Measurements from ENCODE around the gene RUNX3. TPM values are rescaled to one million over a fixed set of nuclear protein-coding genes. Genes with fewer than 3 reads are reported as not detected.

The RUNX3 gene
- total RNA-seq, 4 donors from 2014 or later, result 0.26 to 1.7 (median 1.6) TPM; not detected in 1

GRCh38 chr1:24969596-24970398 is 39.7 kb upstream of the RUNX3 start:
- Histone ChIP-seq H3K27me3 (no peaks in the 10 kb centered on the region), H3K4me3 (no peak overlapping the region), H3K9me3 (no peaks in the 10 kb centered on the region), H3K36me3 (no peaks in the 10 kb centered on the region), H3K4me1 (no peaks in the 10 kb centered on the region), H3K27ac (no peak overlapping the region)
- no peak for TF ChIP-seq POLR2A (IDR thresholded peaks at IDR 0.05)
- DNase-seq, result no peak
- intact Hi-C loops (cut with DNase I; ENCODE audit: low total_unique reads), result no loop called here

GRCh38 chr1:24968941-24969585 is 39.0 kb upstream of the RUNX3 start:
- Histone ChIP-seq H3K9me3 (no peaks in the 10 kb centered on the region), H3K27ac (no peak overlapping the region), H3K27me3 (no peaks in the 10 kb centered on the region), H3K4me3 (no peak overlapping the region), H3K36me3 (no peaks in the 10 kb centered on the region), H3K4me1 (no peaks in the 10 kb centered on the region)
- intact Hi-C loops (cut with DNase I; ENCODE audit: low total_unique reads), result no loop called here
- no peak for DNase-seq
- TF ChIP-seq POLR2A (IDR thresholded peaks at IDR 0.05) (no peak), CTCF (IDR thresholded peaks at IDR 0.05) (no peak)

- H3K4me3 ChIP-seq, result no peak overlapping the region
- H3K36me3 ChIP-seq, result no peaks in the 10 kb centered on the region
- H3K27ac ChIP-seq, result no peak overlapping the region
- TF ChIP-seq POLR2A (IDR thresholded peaks at IDR 0.05) (no peak), CTCF (IDR thresholded peaks at IDR 0.05) (no peak)
- H3K4me1 ChIP-seq, result no peaks in the 10 kb centered on the region
- H3K27me3 ChIP-seq, result no peaks in the 10 kb centered on the region
- intact Hi-C loops (cut with DNase I; ENCODE audit: low total_unique reads), result no loop called here
- DNase-seq, result no peak
- H3K9me3 ChIP-seq, result no peaks in the 10 kb centered on the region
Observed at GRCh38 chr1:24967962-24968361, 37.9 kb upstream of the RUNX3 start.

GRCh38 chr1:24967555-24967954 is 37.5 kb upstream of the RUNX3 start:
- no peak for DNase-seq
- Histone ChIP-seq H3K4me1 (no peaks in the 10 kb centered on the region), H3K4me3 (no peak overlapping the region), H3K27ac (no peak overlapping the region), H3K36me3 (no peaks in the 10 kb centered on the region), H3K27me3 (no peaks in the 10 kb centered on the region), H3K9me3 (no peaks in the 10 kb centered on the region)
- intact Hi-C loops (cut with DNase I; ENCODE audit: low total_unique reads), result no loop called here
- no peak for TF ChIP-seq CTCF (IDR thresholded peaks at IDR 0.05)

- Histone ChIP-seq H3K4me3 (no peak overlapping the region), H3K4me1 (no peaks in the 10 kb centered on the region), H3K9me3 (no peaks in the 10 kb centered on the region), H3K27me3 (no peaks in the 10 kb centered on the region), H3K27ac (no peak overlapping the region), H3K36me3 (no peaks in the 10 kb centered on the region)
- TF ChIP-seq CTCF (IDR thresholded peaks at IDR 0.05) (no peak), POLR2A (IDR thresholded peaks at IDR 0.05) (no peak)
- intact Hi-C loops (cut with DNase I; ENCODE audit: low total_unique reads), result no loop called here
- no peak for DNase-seq
Observed at GRCh38 chr1:24966724-24967346, 36.8 kb upstream of the RUNX3 start.

Data from uterus (tissue), 4 donors.